NAMALWA (cell line): ENCODE data around the gene TXNDC5.
"Not testable (repeated sequence)": the region's sequence is repeated elsewhere in the genome, so short reads cannot be mapped to it uniquely, and the experiment has no call there.

Source experiments
- DNase-seq: peaks from one replicate; pipeline ENCODE4 v3.0.0-alpha.2; 2015; ENCODE audit warnings: low spot score

Gene TXNDC5

GRCh38 chr6:7895125-7895423 is 15.5 kb downstream of the TXNDC5 start:
- no peak for DNase-seq

DNA sequence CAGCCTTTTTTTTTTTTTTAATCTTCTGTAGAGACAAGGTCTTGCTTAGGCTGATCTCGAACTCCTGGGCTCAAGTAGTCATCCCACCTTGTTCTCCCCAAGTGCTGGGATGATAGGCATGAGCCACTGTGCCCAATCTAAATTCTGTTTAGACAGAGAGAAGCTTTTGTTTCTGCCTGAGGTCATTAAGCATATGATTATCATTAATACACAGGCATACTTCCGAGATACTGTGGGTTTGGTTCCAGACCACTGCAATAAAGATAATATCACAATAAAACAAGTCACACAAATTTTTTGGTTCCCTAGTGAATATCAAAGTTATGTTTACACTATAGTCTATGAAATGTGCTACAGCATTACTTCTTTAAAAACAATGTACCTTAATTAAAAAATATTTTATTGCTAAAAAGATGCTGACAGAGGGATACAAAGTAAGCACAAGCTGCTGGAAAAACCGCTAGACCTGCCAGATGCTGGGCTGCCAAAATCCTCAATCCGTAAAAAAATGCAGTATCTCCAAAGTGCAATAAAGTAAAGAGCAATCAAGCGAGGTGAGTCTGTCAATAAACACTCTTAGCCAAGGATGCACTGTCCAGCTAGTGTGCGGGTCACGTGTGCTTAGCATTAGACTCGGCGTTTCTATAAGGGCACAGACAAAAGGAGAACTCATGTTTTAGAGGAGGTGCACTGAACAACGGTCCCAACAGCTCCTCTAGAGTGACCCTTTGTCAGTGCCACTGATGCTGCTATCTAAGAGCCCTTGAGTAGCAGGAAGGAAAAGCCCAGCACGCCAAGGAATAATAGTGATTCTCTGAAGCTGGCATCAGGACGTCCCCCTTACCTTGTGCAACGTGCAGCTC is 16.1 kb downstream of the TXNDC5 start:
- no peak for DNase-seq

- no peak for DNase-seq
Observed at GRCh38 chr6:7893342-7893741, 17.2 kb downstream of the TXNDC5 start.

GRCh38 chr6:7892367-7892766 is 18.2 kb downstream of the TXNDC5 start:
- not testable (repeated sequence) for DNase-seq

- DNase-seq, result no peak
Observed at GRCh38 chr6:7891078-7891872, 19.3 kb downstream of the TXNDC5 start.

- no peak for DNase-seq
Observed at GRCh38 chr6:7888587-7889357, 21.8 kb downstream of the TXNDC5 start.

DNA sequence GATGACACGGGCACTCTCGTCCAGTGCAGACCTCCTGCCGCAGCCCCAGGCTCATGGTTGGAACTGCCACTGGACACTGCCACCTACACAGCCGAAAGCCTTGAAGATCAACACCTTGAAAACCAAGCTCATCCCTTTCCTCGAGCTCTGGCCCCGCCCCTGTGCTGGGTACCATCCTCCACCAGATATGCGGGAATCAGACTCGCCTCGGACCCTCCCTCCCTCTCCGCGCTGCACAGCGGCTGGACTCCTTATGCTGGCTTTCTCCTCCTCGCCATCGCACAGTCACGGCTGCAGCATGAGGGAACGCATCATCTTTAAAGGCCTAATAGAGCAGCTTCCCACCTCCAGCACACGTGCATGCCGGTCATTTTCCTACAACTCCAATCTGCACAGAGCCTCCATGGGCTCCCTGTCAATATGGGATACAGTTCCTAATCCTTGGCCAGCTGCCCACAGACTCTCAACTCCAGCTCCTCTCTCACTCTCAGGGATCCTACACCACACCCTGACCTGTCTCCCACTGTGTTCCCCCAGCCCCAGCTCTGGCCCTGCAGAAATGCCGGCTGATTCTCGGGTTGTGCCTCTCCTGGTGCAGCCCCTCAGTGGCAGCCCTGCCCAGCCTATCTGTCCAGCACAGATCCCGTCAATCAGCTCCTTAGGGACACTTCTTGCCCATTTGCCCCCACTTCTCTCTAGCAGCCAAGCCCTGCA is 23.2 kb downstream of the TXNDC5 start:
- no peak for DNase-seq

DNA sequence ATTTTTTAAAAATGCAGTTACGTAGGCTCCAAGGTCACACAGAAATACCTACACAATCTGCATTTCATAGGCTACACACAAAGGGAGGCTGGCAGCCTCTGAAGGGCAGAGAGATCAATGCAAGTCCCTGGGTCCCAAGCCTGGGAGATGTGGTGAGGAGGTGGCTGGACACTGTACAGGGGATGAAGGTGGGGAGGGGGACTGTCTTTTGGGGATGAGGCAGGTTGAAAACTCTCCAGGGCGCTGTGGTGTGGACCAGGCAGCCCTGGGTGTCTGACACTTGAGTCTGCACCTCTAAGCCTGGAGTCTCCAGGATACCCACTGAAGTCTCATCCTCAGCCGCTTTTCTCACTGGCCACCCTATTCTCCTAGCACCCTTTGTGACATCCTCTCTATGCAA is 24.5 kb downstream of the TXNDC5 start:
- DNase-seq, result no peak

DNA sequence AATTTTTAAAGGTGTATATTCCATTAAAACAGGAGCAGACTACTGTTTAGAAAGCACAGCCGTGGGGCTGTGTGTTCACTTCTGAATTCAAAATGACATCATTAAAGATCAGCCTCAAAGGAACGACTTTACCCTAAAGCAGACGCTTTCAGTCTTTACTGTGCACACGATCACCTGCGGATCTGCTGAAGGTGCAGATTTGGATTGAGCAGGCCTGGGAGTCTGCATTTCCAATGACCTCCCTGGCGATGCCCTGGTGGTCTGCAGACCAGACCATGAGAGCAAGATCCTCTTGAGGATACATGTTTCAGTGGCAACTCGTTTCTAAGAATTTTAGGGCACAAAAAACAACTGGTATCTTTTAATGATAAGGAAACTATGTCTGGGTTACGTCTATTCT is 27.2 kb downstream of the TXNDC5 start:
- DNase-seq, result no peak

DNA sequence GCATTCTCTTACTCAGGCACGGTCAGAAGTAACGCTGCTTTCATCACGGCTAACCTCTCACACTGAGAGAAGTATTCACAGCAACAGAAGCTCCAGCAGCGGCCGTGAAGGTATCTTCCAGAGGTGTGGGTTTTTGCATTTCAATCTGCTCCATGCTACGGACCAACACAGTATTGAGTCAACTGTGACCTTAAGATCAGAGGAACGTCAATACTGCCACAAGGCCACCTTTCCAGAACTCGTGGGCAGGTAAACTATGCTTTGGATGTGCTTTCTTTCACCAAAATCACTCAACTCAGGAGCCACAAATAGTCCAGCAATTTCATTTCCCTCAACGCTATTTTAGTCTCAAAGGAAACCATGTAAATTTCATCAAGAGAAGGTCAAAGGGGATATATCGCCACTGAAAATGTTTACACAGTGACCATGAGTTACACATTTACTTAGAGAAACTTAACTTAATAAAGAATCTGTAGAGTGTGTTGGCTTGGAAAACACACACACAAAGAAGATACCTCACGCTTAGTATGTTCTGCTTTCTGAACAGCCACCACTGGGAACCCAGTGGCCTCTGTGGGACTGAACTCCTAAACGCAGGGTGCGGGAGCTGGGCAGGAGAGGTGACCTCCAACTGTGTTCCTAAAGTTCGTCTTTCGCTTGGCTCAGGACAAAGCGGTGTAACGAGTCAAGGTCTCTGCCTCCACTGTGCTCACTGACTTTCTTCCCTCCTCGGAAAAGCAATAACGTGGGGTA is 27.9 kb downstream of the TXNDC5 start:
- DNase-seq, result no peak

GRCh38 chr6:7881765-7882500 is 28.7 kb downstream of the TXNDC5 start:
- DNase-seq, result no peak

- DNase-seq, result no peak
Observed at GRCh38 chr6:7880718-7881107, 29.9 kb downstream of the TXNDC5 start.

- no peak for DNase-seq
Observed at GRCh38 chr6:7879980-7880717, 30.4 kb downstream of the TXNDC5 start.

DNA sequence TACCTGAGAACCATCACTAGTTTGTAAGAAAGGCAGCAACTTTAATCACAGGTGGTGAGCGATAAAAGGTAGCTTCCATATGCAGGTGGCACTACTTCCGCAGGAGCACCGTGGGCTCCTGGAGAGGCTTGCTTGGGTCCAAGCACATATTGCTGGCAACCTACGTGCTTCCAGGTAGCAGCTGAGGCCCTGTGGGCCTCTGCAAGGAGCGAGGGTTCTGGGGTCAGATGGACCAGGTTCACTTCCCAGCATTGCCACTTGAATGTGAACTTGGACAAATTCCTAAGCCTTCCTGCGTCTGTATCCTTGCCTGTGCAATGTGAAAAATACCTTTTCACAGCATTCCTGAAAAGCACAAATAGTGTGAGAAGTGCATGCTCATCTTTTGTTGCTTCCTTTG is 31.0 kb downstream of the TXNDC5 start:
- DNase-seq, result no peak

DNA sequence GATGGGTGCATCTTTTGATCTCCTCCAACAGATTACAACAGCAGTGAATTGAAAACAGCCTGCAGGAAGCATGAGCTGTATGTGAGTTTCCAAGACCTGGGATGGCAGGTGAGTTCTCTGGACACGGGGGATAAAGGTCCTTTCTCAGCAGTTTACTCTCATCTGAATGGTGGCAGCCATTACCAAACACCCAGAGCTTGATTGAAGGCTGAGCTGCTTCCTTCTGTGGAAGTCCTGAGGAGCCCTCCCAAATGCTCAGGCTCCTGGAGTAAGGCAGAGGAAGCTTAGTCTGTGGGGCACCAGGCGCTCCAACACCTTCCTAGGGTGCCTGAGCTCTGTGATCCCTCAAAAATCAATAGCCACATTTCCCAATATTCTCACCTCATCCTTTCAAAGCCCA is 31.5 kb downstream of the TXNDC5 start:
- no peak for DNase-seq

DNA sequence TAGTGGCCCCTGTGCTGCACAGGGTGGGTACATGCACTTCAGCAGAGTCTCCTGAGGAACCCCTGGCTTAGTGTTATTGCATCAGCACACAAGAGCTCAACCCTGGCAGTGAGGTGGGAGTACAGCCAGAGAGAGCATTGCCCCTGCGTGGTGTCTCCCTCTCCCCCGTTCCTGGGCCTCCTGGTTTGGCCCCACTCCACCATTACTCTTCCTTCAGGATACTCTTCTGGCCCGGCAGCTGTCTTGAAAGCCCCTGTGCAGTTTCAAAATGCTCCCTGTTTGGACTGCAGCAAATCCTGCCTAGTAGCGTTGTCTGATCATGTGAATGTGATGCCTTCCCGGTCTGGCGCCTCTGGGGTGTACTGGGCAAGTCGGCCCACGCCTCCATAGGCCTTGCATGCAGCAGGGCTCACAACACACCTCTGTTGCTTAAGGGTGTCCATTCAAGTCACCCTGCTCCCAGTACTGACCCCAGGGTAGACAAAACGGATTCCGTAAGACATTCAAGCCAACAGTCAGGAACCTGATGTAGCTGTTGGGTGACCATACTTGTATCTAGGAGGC is 32.1 kb downstream of the TXNDC5 start:
- DNase-seq, result no peak

DNA sequence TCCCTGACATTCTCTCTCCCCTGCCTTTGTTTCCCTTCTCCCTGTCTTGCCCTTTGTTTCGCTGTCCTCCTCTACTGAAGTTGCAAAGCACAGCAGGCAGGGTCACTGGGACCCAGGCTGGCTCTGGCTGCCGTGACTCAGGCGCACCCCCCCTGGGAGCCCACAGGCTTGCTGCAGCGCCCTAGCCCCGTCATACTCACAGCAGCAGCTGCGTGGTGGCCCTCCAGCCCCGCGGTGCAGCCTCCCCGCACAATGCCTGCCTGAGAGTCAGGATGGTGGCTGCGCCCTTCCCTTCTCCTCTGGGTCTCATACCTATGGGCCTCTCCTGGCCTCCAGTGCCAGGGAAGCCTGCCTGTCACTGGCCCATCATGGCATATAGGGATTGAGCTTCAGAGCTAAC is 41.7 kb downstream of the TXNDC5 start:
- DNase-seq, result no peak

- DNase-seq, result no peak
Observed at GRCh38 chr6:7866526-7866925, 44.1 kb downstream of the TXNDC5 start.

DNA sequence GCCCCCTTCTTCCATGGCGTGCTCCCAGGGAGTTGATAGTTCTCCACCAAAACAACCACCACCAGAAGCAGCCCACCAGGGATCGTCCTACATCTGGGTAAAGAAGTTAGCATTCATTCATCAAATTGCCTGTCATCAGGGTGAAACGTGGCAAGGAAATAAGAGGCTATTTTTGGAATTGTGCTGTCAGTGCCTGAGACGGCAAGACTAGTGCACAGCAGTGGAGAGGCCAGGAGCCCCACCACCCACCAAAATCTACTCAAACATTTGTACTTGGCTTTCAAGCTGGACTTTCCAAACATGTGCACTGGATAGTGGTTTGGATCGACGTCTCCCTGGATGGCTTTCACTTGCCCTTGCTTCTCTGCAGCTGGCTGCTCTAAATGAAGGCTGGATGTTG is 44.8 kb downstream of the TXNDC5 start:
- no peak for DNase-seq

DNA sequence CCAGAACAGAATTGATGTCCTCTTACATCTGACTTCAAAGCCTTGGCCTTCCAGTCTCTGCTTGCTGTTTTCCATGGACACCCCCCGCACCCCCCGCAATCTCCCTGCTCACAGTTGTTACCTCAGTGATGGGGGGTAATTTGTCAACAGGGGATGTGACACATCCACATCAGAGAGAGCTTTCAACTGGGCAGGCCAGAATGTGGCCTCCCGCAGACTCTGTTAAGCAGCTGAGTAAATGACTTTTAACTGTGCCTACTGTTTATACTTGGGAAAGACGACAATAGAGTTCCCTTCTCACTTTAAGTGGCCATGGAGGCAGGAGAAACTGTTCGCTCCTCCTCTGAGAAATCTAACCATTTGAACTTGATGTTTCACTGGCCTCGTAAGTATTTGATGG is 51.0 kb downstream of the TXNDC5 start:
- no peak for DNase-seq
